H9 (cell line): ENCODE results near the gene WDR44. TPM values are rescaled to one million over a fixed set of nuclear protein-coding genes. Genes with fewer than 3 reads are reported as not detected.

ENCODE experiments used
- DNase-seq: peaks from one replicate; pipeline ENCODE4 v3.0.0-alpha.2; 2017
- H2AFZ ChIP-seq: one replicate; pipeline ENCODE4 v1.6.1; 2013; ENCODE audit warnings: mild to moderate bottlenecking, low read length, control low read depth, moderate library complexity
- H2AK5ac ChIP-seq: 2 replicates; pipeline ENCODE4 v1.6.1; 2013; ENCODE audit warnings: low read length, control low read depth, mixed read lengths; ENCODE audit not compliant: insufficient read length
- H2BK120ac ChIP-seq: one replicate; pipeline ENCODE4 v1.6.1; 2013; ENCODE audit warnings: low read depth, mild to moderate bottlenecking, low read length, control low read depth, inconsistent platforms; ENCODE audit not compliant: poor library complexity, severe bottlenecking
- H2BK12ac ChIP-seq: 2 replicates; pipeline ENCODE4 v1.6.1; 2013; ENCODE audit warnings: low read length, control low read depth, mixed read lengths, low read depth; ENCODE audit not compliant: insufficient read length
- H2BK15ac ChIP-seq: 2 replicates; pipeline ENCODE4 v1.6.1; 2013; ENCODE audit warnings: low read depth, low read length, control low read depth
- H2BK20ac ChIP-seq: one replicate; pipeline ENCODE4 v1.6.1; 2013; ENCODE audit warnings: low read depth, mild to moderate bottlenecking, low read length, control low read depth, inconsistent platforms; ENCODE audit not compliant: poor library complexity, severe bottlenecking
- H2BK5ac ChIP-seq: 2 replicates; pipeline ENCODE4 v1.6.1; 2013; ENCODE audit warnings: low read length, control low read depth, mixed read lengths; ENCODE audit not compliant: insufficient read length
- H3K14ac ChIP-seq: 2 replicates; pipeline ENCODE4 v1.6.1; 2013; ENCODE audit warnings: low read length, control low read depth; ENCODE audit not compliant: insufficient read depth
- H3K18ac ChIP-seq: 2 replicates; pipeline ENCODE4 v1.6.1; 2013; ENCODE audit warnings: low read depth, mild to moderate bottlenecking, mixed read lengths, low read length, control low read depth; ENCODE audit not compliant: insufficient read length
- H3K23ac ChIP-seq: 2 replicates; pipeline ENCODE4 v1.6.1; 2013; ENCODE audit warnings: low read length, control low read depth, mixed read lengths, low read depth; ENCODE audit not compliant: insufficient read length
- H3K23me2 ChIP-seq: 2 replicates; pipeline ENCODE4 v1.6.1; 2013; ENCODE audit warnings: low read depth, mild to moderate bottlenecking, mixed read lengths, low read length, control low read depth; ENCODE audit not compliant: insufficient read length, poor library complexity, severe bottlenecking
- H3K27ac ChIP-seq: 2 replicates; pipeline ENCODE4 v1.5.1; 2013; ENCODE audit warnings: low read length, control low read depth, mixed read lengths, low read depth; ENCODE audit not compliant: insufficient read length
- H3K27me3 ChIP-seq: 2 replicates; pipeline ENCODE4 v1.6.1; 2013; ENCODE audit warnings: low read length, control low read depth, inconsistent platforms; ENCODE audit not compliant: insufficient read depth
- H3K4ac ChIP-seq: 2 replicates; pipeline ENCODE4 v1.6.1; 2013; ENCODE audit warnings: low read depth, mild to moderate bottlenecking, control low read depth, inconsistent platforms, low read length, moderate library complexity
- H3K4me1 ChIP-seq: 2 replicates; pipeline ENCODE4 v1.6.1; 2013; ENCODE audit warnings: low read length, control low read depth, inconsistent platforms; ENCODE audit not compliant: insufficient read depth
- H3K4me2 ChIP-seq: 2 replicates; pipeline ENCODE4 v1.6.1; 2013; ENCODE audit warnings: low read length, control low read depth, mixed read lengths; ENCODE audit not compliant: insufficient read length, insufficient read depth
- H3K56ac ChIP-seq: 2 replicates; pipeline ENCODE4 v1.6.1; 2013; ENCODE audit warnings: low read depth, mild to moderate bottlenecking, mixed read lengths, low read length, control low read depth; ENCODE audit not compliant: insufficient read length
- H3K79me1 ChIP-seq: 2 replicates; pipeline ENCODE4 v1.6.1; 2013; ENCODE audit warnings: low read depth, mild to moderate bottlenecking, moderate library complexity, low read length, control low read depth, inconsistent platforms; ENCODE audit not compliant: insufficient read depth, poor library complexity, severe bottlenecking
- H3K79me2 ChIP-seq: 2 replicates; pipeline ENCODE4 v1.6.1; 2013; ENCODE audit warnings: low read length, control low read depth, inconsistent platforms; ENCODE audit not compliant: insufficient read depth
- H3K9ac ChIP-seq: 2 replicates; pipeline ENCODE4 v1.6.1; 2013; ENCODE audit warnings: low read length, control low read depth, mixed read lengths; ENCODE audit not compliant: insufficient read length; ENCODE audit errors: extremely low read depth
- H3K9me3 ChIP-seq: one replicate; pipeline ENCODE4 v1.6.1; 2013; ENCODE audit warnings: low read depth, low read length, inconsistent platforms; ENCODE audit not compliant: control insufficient read depth
- H3T11ph ChIP-seq: one replicate; pipeline ENCODE4 v1.6.1; 2013; ENCODE audit warnings: mild to moderate bottlenecking, low read length, control low read depth, inconsistent platforms
- H4K20me1 ChIP-seq: one replicate; pipeline ENCODE4 v1.6.1; 2013; ENCODE audit not compliant: control insufficient read depth, insufficient read length, insufficient read depth
- H4K5ac ChIP-seq: 2 replicates; pipeline ENCODE4 v1.6.1; 2013; ENCODE audit warnings: low read depth, mild to moderate bottlenecking, mixed read lengths, low read length, control low read depth; ENCODE audit not compliant: insufficient read length
- H4K8ac ChIP-seq: replicated peaks from 2 replicates; pipeline ENCODE4 v1.6.1; 2013; ENCODE audit warnings: low read length, control low read depth, mixed read lengths, low read depth; ENCODE audit not compliant: insufficient read length
- H4K91ac ChIP-seq: 2 replicates; pipeline ENCODE4 v1.6.1; 2013; ENCODE audit warnings: low read depth, mild to moderate bottlenecking, moderate library complexity, mixed read lengths, low read length, control low read depth; ENCODE audit not compliant: insufficient read length
- H3K27ac Mint-ChIP-seq, 3 experiments: 2 replicates in 2 of 3; 3 replicates in 1 of 3; pipeline ENCODE4 v1.8.0; 2020 to 2021; ENCODE audit warnings: mixed read lengths in 3 of 3, mild to moderate bottlenecking in 1 of 3, moderate library complexity in 1 of 3
- H3K27me3 Mint-ChIP-seq: 2 replicates; pipeline ENCODE4 v1.8.0; 2021; ENCODE audit warnings: low read depth, mild to moderate bottlenecking, moderate library complexity, mixed read lengths
- H3K36me3 Mint-ChIP-seq, 3 experiments: 2 replicates in 2 of 3; 3 replicates in 1 of 3; pipeline ENCODE4 v1.8.0; 2020 to 2021; ENCODE audit warnings: low read depth in 3 of 3, mixed read lengths in 3 of 3; ENCODE audit not compliant: insufficient read depth in 1 of 3
- H3K4me1 Mint-ChIP-seq, 2 experiments: 2 replicates each; pipeline ENCODE4 v1.8.0; 2020; ENCODE audit warnings: mixed read lengths in 2 of 2
- H3K4me3 Mint-ChIP-seq, 2 experiments: 2 replicates in 1 of 2; 3 replicates in 1 of 2; pipeline ENCODE4 v1.8.0; 2020 to 2021; ENCODE audit warnings: mild to moderate bottlenecking in 2 of 2, mixed read lengths in 2 of 2, moderate library complexity in 1 of 2
- H3K9me3 Mint-ChIP-seq, 2 experiments: 2 replicates in 1 of 2; 3 replicates in 1 of 2; pipeline ENCODE4 v1.8.0; 2020; ENCODE audit warnings: mild to moderate bottlenecking in 2 of 2, mixed read lengths in 2 of 2, moderate library complexity in 1 of 2
- WGBS: extraction: QIAGEN DNeasy Blood & Tissue Kit; methylation state at CpG from one replicate; pipeline ENCODE4 v1.1.7; 2013; ENCODE audit warnings: missing lambda C conversion rate, low lambda C conversion rate, mixed read lengths; ENCODE audit not compliant: insufficient read length; ENCODE audit errors: extremely low coverage; 5-methylcytosine and 5-hydroxymethylcytosine counted together
- total RNA-seq: library from RNA; stranded (reverse); gene quantifications from 2 replicates; pipeline ENCODE4 v1.2.1, GENCODE V29; 2021
- TF ChIP-seq, protein P1 (sequence below): fragments of 200-600 bp; sonication (generic); conservative IDR thresholded peaks from 3 replicates; pipeline ENCODE4 v1.8.0; 2021; ENCODE audit warnings: antibody characterized with exemption, mild to moderate bottlenecking

The WDR44 gene
- total RNA-seq, 1 experiment from 2014 or later: 29.6 TPM

DNA sequence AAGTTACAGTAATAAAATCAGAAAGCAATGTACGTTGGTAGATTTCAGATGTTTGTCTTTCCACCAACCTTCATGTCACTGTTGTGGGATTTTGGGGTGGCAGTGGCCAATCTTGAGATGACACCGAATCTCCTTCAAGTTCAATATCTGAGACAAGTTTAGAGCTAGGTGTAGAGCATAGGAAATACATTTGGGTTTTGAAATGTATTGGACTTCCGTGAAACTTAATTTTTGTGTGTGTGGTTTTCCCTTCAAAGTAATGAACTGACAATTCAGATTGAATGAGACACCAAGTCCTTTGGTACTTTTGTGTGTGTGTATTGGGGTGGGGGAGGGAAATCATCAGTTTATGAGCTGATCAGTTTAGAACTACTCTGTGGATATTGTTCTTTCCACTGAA lies 1.8 kb downstream of the WDR44 start:
- Histone ChIP-seq H4K8ac (no peak overlapping the region), H3K27me3 (no peaks in the 10 kb centered on the region), H3K4me1 (peaks cover 3% of the 10 kb centered on the region), H2BK5ac (no peak overlapping the region), H3K27ac (no peak overlapping the region), H3K79me1 (no peaks in the 10 kb centered on the region), H4K5ac (no peak overlapping the region), H3K14ac (no peak overlapping the region), H3K56ac (no peak overlapping the region), H4K20me1 (no peaks in the 10 kb centered on the region), H3K4me2 (peak overlapping the region; percentile 93), H3K23me2 (peaks cover 4% of the 10 kb centered on the region), H3K9ac (peak overlapping the region; percentile 83), H2AFZ (no peak overlapping the region), H2BK120ac (no peak overlapping the region), H2BK12ac (no peak overlapping the region), H3K9me3 (peaks cover 12% of the 10 kb centered on the region), H3K23ac (no peak overlapping the region), H3K18ac (no peak overlapping the region), H3K79me2 (peaks cover 17% of the 10 kb centered on the region; the same call in 1 of the 2 replicates), H3K4ac (no peak overlapping the region), H2BK20ac (no peak overlapping the region), H2BK15ac (no peak overlapping the region), H2AK5ac (no peak overlapping the region), H3T11ph (no peak overlapping the region), H4K91ac (no peak overlapping the region)
- TF ChIP-seq, protein P1, sequence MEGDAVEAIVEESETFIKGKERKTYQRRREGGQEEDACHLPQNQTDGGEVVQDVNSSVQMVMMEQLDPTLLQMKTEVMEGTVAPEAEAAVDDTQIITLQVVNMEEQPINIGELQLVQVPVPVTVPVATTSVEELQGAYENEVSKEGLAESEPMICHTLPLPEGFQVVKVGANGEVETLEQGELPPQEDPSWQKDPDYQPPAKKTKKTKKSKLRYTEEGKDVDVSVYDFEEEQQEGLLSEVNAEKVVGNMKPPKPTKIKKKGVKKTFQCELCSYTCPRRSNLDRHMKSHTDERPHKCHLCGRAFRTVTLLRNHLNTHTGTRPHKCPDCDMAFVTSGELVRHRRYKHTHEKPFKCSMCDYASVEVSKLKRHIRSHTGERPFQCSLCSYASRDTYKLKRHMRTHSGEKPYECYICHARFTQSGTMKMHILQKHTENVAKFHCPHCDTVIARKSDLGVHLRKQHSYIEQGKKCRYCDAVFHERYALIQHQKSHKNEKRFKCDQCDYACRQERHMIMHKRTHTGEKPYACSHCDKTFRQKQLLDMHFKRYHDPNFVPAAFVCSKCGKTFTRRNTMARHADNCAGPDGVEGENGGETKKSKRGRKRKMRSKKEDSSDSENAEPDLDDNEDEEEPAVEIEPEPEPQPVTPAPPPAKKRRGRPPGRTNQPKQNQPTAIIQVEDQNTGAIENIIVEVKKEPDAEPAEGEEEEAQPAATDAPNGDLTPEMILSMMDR: no peak
- no peaks in the 10 kb centered on the region for H3K9me3 Mint-ChIP-seq
- no peak for DNase-seq
- H3K27me3 Mint-ChIP-seq: no peaks in the 10 kb centered on the region
- peaks cover 0 to 2% (median 0%) of the 10 kb centered on the region in 3 experiments; a peak in 2 of 7 replicates for H3K36me3 Mint-ChIP-seq
- peaks cover 18 to 49% of the 10 kb centered on the region in 2 experiments for H3K4me1 Mint-ChIP-seq
- H3K27ac Mint-ChIP-seq: peak overlapping the region in 1 of 3 experiments; percentile 78; a peak in 1 of 7 replicates
- peak overlapping the region; percentile 92 to 99 for H3K4me3 Mint-ChIP-seq
- WGBS: no CpG with 5 or more reads among the region's 3 CpGs
